Mucosa of rectum (tissue), 2 donors: Measurements from ENCODE around the gene ST6GALNAC4.

Source experiments
- H3K27ac ChIP-seq, 2 donors: one replicate each; pipeline ENCODE4 v1.7.0; 2013; ENCODE audit warnings: inconsistent platforms in 2 of 2, low read depth in 2 of 2, low read length in 2 of 2
- H3K27me3 ChIP-seq, 2 donors: one replicate each; pipeline ENCODE4 v1.7.0; 2013; ENCODE audit warnings: low read length in 2 of 2; ENCODE audit not compliant: control insufficient read depth in 2 of 2, insufficient read depth in 2 of 2
- H3K36me3 ChIP-seq, 2 donors: one replicate each; pipeline ENCODE4 v1.7.0; 2013; ENCODE audit warnings: low read length in 2 of 2; ENCODE audit not compliant: control insufficient read depth in 2 of 2, insufficient read depth in 2 of 2
- H3K4me1 ChIP-seq, 2 donors: one replicate each; pipeline ENCODE4 v1.7.0; 2013; ENCODE audit warnings: low read length in 2 of 2, mild to moderate bottlenecking in 1 of 2; ENCODE audit not compliant: control insufficient read depth in 2 of 2, insufficient read depth in 2 of 2
- H3K4me3 ChIP-seq, 2 donors: one replicate each; pipeline ENCODE4 v1.7.0; 2013; ENCODE audit warnings: low read length in 2 of 2
- H3K9ac ChIP-seq, 2 donors: one replicate each; pipeline ENCODE4 v1.7.0; 2013; ENCODE audit warnings: low read length in 2 of 2, low read depth in 1 of 2, mild to moderate bottlenecking in 1 of 2
- H3K9me3 ChIP-seq, 2 donors: one replicate each; pipeline ENCODE4 v1.7.0; 2013; ENCODE audit warnings: low read length in 2 of 2; ENCODE audit not compliant: control insufficient read depth in 2 of 2
- donor health status: healthy.
- donor health status: Normal muscosa, but diverticular disease.

The ST6GALNAC4 gene

DNA sequence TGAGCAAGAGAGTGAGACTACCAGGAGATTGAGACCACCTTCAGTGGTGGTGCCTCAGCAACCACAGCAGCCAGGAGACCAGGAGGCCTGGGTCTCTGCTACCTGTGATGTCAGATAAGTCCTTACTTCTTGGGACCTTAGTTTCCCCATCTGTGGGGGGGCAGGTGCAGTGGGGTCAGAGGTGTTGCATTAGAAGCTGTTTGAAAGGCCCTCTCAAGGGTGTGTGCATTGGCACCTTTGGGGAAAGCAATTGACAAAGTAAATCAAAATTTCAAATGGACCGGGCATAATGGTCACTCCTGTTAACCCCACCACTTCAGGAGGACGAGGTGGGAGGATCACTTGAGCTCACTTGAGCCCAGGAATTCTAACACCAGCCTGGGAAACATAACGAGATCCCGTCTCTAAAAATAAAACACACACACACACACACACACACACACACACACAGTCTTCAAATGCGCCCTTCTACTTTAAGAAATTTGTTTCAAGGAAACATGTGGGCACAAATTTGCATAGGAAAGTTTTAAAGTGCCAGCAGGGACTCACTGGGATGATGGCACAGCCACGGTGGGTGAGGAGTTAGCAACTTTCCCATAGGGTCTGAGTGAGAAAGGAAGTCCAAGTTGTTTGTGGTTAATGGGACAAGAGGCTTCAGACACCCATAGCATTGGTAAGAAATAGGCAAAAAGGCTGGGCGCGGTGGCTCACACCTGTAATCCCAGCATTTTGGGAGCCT lies 38.0 kb downstream of the ST6GALNAC4 start:
- peaks cover 0 to 3% of the 10 kb centered on the region in 2 donors for H3K36me3 ChIP-seq
- no peaks in the 10 kb centered on the region for H3K9me3 ChIP-seq
- H3K4me1 ChIP-seq = peaks cover 41% of the 10 kb centered on the region in 2 donors
- no peak overlapping the region for H3K4me3 ChIP-seq
- H3K9ac ChIP-seq = no peak overlapping the region
- no peaks in the 10 kb centered on the region for H3K27me3 ChIP-seq
- no peak overlapping the region for H3K27ac ChIP-seq

DNA sequence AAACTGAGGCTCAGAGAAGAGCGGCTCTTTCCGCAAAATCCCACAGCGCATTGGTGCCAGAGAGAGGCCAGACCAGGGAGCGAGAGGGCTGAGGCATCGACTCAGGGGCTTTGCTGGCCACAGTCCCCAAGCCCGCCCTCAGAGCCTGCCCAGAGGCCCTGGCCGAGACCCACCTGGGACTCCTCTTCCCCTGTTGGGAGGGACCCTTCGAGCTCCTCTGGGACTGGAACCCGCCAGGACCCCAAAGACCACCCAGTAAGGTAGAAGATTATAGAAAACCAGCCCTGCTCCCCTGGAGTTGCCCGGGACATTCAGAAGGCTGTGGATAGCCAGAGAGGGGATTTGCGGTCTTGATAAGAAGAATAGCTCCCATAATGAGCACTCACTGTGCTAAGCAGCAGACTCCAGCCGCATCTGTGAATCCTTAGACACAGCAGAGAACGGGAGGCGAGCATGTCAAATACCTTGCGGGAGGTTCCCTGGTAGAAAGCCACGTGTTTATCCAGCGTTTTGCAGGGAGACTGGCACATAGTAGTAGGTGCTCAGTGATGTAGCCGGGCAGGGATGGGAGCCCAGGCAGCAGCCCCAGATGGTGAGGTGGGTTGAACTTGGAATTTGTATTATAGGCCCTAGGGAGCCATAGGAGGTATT lies 38.7 kb downstream of the ST6GALNAC4 start:
- no peaks in the 10 kb centered on the region for H3K9me3 ChIP-seq
- no peaks in the 10 kb centered on the region for H3K27me3 ChIP-seq
- H3K36me3 ChIP-seq = peaks cover 0 to 3% of the 10 kb centered on the region in 2 donors
- H3K27ac ChIP-seq = peak overlapping the region; percentile 67 to 68
- peak overlapping the region; percentile 66 to 67 for H3K9ac ChIP-seq
- H3K4me3 ChIP-seq = peak overlapping the region; percentile 59 to 77
- H3K4me1 ChIP-seq = peaks cover 43% of the 10 kb centered on the region in 2 donors

DNA sequence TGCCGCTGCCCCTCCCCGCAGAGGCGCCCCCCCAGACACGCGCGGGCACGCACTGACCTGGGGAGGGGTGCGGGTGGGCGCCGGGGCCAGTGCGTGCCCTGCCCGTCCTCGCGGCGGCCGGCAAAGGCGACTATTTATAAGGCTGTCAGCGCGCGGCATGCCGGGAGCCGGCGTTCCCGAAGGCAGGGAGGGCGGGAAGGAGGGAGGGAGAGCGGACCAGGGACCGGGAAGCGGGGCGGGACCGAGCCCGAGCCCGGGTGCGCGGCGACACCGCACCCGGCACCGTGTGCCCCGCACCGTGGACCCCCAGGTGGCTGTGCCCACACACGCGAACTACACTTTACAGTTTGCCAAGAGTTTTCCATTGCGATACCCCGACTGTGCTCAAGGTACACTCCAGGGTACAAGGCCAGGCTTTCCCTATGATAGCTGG lies 39.3 kb downstream of the ST6GALNAC4 start, which contains the start of gene AK1:
AK1 (minus strand) TSS at position 110 of the 433 bp plus-strand sequence. CDS start 3,058 bp downstream, outside the sequence.
- peak within 1 kb of the TSS; percentile 66 to 67 for H3K9ac ChIP-seq
- H3K36me3 ChIP-seq = peaks cover under 1% of the 10 kb centered on the region in 2 donors
- no peaks in the 10 kb centered on the region for H3K27me3 ChIP-seq
- peaks cover 40% of the 10 kb centered on the region in 2 donors for H3K4me1 ChIP-seq
- H3K27ac ChIP-seq = peak within 1 kb of the TSS; percentile 67 to 68
- H3K9me3 ChIP-seq = no peaks in the 10 kb centered on the region
- peak within 1 kb of the TSS; percentile 59 to 77 for H3K4me3 ChIP-seq

DNA sequence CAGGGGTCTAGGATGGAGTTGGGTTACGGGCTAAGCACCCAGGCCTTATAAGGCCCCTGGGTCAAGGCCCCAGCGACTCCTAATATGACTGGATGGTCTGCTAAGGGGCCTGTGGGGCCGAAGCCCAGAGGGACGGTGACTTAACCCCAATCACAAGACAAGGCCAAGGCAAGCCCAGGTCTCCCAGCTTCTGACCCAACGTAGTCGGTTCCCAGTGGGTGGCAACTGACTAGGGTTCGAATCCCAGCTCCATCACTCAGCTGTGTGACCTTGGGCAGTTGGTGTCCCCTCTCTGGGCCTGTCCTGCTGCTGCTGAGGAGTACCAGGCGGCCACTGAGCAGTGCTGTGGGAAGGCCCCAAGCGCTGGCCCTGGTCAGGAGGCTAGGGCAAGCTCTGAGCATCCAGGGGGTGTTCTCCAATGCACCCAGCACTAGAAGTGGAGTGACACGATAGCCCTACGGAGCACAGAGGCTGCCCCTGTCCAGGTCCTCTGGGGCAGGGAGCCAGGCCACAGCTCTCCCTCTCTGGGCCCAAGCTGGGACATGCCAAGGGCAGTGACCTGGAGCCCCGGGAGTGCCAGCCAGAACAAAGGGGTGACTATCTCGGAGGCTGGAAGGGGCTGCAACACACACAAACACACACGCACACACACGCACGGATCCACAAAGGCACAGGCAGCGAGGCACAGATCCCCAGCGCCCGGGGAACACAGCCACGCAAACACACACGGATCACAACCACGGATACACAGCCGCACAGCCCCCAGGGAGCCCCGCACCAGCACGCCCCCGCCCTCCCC lies 39.9 kb downstream of the ST6GALNAC4 start:
- Histone ChIP-seq H3K27me3 (no peaks in the 10 kb centered on the region), H3K4me3 (peak overlapping the region; percentile 59 to 69), H3K9ac (peak overlapping the region; percentile 52 to 60), H3K9me3 (no peaks in the 10 kb centered on the region), H3K4me1 (peaks cover 39 to 40% of the 10 kb centered on the region in 2 donors), H3K27ac (peak overlapping the region; percentile 67 to 68), H3K36me3 (peaks cover 2 to 7% of the 10 kb centered on the region in 2 donors)

DNA sequence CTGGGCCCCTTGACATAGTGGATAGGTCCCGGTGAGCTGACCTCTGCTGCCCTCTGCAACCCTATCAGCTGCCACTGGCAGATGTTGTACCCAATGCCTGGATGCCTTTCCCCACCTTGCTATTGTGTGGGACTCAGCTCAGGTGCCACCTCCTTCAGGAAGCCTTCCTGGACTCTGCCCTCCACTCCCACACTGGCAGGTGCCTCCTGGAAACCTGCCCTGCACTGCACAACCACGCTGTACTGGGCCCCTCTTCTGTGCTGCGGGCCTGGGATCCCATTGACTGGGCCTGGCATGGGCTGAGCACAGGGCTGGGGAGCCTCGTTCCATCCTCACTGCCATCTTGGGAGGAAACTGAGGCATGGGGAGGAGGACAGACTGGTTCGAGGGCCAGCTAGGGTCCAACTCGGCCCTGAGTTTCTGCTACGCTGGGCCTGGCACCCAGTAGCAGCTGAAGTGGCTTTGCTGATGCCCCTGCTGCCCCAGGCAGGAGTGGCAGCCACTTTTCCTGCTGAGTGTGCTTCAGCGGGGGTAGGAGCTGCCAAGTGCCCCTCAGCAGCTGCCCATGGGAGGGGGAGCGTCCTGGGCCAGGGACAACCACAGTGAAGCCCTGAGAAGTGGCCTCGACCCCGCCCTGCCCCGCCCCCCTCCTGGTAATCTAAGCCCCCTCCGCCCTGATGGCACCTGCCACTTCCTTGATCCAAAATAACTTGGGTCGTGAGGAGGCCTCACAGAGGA lies 40.6 kb downstream of the ST6GALNAC4 start:
- peak overlapping the region; percentile 52 to 60 for H3K9ac ChIP-seq
- peak overlapping the region; percentile 18 to 67 for H3K27ac ChIP-seq
- no peaks in the 10 kb centered on the region for H3K9me3 ChIP-seq
- H3K4me3 ChIP-seq = peak overlapping the region; percentile 59 to 69
- no peaks in the 10 kb centered on the region for H3K27me3 ChIP-seq
- H3K4me1 ChIP-seq = peaks cover 39 to 40% of the 10 kb centered on the region in 2 donors
- peaks cover 6 to 13% of the 10 kb centered on the region in 2 donors for H3K36me3 ChIP-seq

DNA sequence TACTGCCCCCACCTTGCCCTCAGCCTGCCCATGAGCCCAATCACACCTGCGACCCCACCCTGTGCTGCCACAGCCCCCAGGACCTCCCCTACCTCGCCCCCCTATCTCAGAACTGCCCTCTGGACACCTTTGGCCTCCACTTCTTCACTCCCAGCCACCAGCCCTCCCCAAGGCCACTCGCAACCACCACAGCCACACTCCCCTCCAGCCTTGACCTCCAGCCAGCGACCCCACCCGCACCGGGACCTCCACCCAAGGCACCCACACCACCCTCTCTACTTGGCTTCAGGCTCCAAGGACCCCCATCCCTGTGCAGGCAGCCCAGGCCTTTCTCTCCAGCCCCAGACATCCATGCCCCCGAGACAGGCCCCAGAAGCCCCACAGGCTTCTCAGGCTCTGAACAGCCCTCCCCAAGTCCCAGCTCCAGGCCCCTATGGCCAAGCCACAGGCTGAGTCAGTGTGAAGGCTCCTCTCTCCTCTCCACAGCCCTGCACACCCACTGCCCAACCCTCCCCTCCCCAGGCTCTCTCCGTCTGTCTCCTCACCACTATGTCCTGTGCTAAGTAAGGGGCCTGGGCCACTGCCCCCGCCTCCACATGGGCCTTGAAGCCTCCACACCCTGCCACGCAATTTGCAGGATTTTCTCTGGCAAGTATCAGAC lies 41.4 kb downstream of the ST6GALNAC4 start:
- Histone ChIP-seq H3K4me3 (peak overlapping the region in 1 of 2 donors; percentile 11), H3K9me3 (no peaks in the 10 kb centered on the region), H3K4me1 (peaks cover 39 to 40% of the 10 kb centered on the region in 2 donors), H3K9ac (peak overlapping the region in 1 of 2 donors; percentile 46), H3K27ac (peak overlapping the region; percentile 18 to 55), H3K36me3 (peaks cover 12 to 20% of the 10 kb centered on the region in 2 donors), H3K27me3 (no peaks in the 10 kb centered on the region)

DNA sequence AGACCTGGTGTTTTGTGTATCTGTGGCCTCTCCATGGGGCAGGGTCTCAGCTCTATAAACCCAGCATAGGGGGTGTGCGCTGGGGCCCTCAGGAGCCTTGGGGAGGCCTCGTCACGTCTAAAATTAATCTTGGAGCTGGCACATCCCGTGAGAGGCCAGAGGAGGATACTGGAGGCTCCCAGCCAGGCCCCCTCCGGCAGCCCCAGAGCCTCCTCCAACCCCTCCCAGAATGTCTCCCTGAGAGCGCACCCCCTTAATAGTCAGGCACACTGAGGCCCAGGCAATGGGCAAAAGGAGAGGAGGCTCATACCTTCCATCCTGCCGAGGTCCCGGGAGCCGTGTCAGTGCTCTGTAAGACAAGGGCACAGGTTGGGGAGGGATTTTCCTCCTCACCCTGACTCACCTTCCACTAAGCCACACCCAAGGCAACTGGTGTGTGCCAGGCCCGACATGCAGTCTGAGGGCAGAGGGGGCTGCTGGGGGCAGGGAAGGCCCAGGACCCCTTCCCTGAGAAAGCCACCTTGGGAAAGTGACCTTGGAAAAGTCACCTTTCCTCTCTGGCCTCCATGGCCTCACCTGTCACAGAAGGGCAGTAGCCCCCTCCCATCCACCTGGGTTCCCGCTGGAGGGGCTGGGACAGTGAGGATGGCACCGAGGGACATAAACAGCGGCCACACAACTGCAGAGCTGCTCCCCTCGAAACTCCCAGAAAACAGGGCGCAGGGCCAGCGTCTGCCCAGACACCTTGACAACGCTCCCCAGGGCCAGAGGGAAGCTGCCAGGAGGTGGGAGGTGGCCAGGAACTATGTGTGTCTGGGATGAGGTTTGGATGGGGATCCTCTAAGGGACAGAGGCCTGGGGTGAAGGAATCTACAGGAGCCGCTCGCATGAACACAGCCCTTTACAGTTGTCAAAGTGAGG lies 42.3 kb downstream of the ST6GALNAC4 start:
- Histone ChIP-seq H3K9me3 (no peaks in the 10 kb centered on the region), H3K4me3 (no peak overlapping the region), H3K27me3 (no peaks in the 10 kb centered on the region), H3K4me1 (peaks cover 39 to 40% of the 10 kb centered on the region in 2 donors), H3K36me3 (peaks cover 12 to 23% of the 10 kb centered on the region in 2 donors), H3K27ac (no peak overlapping the region), H3K9ac (no peak overlapping the region)

DNA sequence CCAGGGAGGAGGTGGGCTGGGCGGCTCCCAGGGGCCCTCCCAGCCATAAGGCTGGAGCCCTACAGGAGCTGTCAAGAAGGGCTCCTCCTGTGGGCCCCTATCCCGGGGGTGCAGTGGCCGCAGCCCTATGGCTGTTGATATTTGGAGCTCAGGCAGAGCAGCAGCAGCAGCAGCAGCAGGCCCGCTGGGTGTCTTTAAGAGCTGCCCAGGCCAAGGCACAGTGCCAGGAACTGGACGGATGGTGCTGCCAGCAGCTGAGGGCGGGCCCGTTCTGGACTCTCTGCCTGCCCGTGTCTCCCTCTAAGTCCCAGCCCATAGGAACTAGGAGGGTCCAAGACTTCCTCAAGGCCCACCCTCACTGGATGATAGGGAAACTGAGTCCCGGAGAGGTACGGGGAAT lies 43.0 kb downstream of the ST6GALNAC4 start:
- peaks cover 39 to 40% of the 10 kb centered on the region in 2 donors for H3K4me1 ChIP-seq
- H3K27me3 ChIP-seq = no peaks in the 10 kb centered on the region
- no peak overlapping the region for H3K4me3 ChIP-seq
- no peaks in the 10 kb centered on the region for H3K9me3 ChIP-seq
- H3K9ac ChIP-seq = no peak overlapping the region
- no peak overlapping the region for H3K27ac ChIP-seq
- H3K36me3 ChIP-seq = peaks cover 14 to 28% of the 10 kb centered on the region in 2 donors
